ENCODE data around the gene EIF4G2. TPM values are rescaled to one million over a fixed set of nuclear protein-coding genes. Genes with fewer than 3 reads are reported as not detected.

Gene EIF4G2
- polyA plus RNA-seq, 1 donor from 2014 or later: 1,004 TPM

- no peak overlapping the region for H3K9ac ChIP-seq (ENCODE audit: low read length)
- no peaks in the 10 kb centered on the region for H3K9me2 ChIP-seq (ENCODE audit: insufficient read depth, low read length)
- no peaks in the 10 kb centered on the region for H3K27me3 ChIP-seq (ENCODE audit: insufficient read depth, low read depth, low read length)
- TF ChIP-seq RAD21 (conservative IDR thresholded peaks at IDR 0.05) (no peak), REST (IDR thresholded peaks at IDR 0.05; ENCODE audit: borderline replicate concordance) (no peak), MXI1 (conservative IDR thresholded peaks at IDR 0.05; ENCODE audit: poor library complexity, severe bottlenecking) (no peak), TAF1 (IDR thresholded peaks at IDR 0.05; ENCODE audit: low read depth) (no peak), POLR2AphosphoS5 (IDR thresholded peaks at IDR 0.05) (no peak), SMC3 (conservative IDR thresholded peaks at IDR 0.05; ENCODE audit: poor library complexity) (no peak), EP300 (conservative IDR thresholded peaks at IDR 0.05; ENCODE audit: poor library complexity, severe bottlenecking) (no peak), EZH2 (IDR thresholded peaks at IDR 0.05; ENCODE audit: borderline replicate concordance, insufficient read depth, low read length, poor library complexity, severe bottlenecking) (no peak)
- TF ChIP-seq, protein P1, sequence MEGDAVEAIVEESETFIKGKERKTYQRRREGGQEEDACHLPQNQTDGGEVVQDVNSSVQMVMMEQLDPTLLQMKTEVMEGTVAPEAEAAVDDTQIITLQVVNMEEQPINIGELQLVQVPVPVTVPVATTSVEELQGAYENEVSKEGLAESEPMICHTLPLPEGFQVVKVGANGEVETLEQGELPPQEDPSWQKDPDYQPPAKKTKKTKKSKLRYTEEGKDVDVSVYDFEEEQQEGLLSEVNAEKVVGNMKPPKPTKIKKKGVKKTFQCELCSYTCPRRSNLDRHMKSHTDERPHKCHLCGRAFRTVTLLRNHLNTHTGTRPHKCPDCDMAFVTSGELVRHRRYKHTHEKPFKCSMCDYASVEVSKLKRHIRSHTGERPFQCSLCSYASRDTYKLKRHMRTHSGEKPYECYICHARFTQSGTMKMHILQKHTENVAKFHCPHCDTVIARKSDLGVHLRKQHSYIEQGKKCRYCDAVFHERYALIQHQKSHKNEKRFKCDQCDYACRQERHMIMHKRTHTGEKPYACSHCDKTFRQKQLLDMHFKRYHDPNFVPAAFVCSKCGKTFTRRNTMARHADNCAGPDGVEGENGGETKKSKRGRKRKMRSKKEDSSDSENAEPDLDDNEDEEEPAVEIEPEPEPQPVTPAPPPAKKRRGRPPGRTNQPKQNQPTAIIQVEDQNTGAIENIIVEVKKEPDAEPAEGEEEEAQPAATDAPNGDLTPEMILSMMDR (IDR thresholded peaks at IDR 0.05; ENCODE audit: poor library complexity, severe bottlenecking): no peak
- H3K79me2 ChIP-seq (replicated peaks; ENCODE audit: insufficient read depth, low read length): peaks cover 18% of the 10 kb centered on the region
- no peaks in the 10 kb centered on the region for H3K36me3 ChIP-seq (ENCODE audit: insufficient read depth, low read length)
- no peak overlapping the region for H3K4me3 ChIP-seq (ENCODE audit: low read length)
- H3F3A ChIP-seq (ENCODE audit: insufficient read depth, low read length, poor library complexity, severe bottlenecking): no peaks in the 10 kb centered on the region
- H2AFZ ChIP-seq (ENCODE audit: low read depth, low read length): no peak overlapping the region
- no peak overlapping the region for H3K4me2 ChIP-seq (ENCODE audit: low read length)
- no peaks in the 10 kb centered on the region for H4K20me1 ChIP-seq (ENCODE audit: insufficient read depth)
- H3K9me3 ChIP-seq (ENCODE audit: low read length): no peaks in the 10 kb centered on the region
- H3K27ac ChIP-seq (ENCODE audit: low read length): no peak overlapping the region
These were observed 59.2 kb downstream of the EIF4G2 start for GRCh38 chr11:10749476-10749875.

DNA sequence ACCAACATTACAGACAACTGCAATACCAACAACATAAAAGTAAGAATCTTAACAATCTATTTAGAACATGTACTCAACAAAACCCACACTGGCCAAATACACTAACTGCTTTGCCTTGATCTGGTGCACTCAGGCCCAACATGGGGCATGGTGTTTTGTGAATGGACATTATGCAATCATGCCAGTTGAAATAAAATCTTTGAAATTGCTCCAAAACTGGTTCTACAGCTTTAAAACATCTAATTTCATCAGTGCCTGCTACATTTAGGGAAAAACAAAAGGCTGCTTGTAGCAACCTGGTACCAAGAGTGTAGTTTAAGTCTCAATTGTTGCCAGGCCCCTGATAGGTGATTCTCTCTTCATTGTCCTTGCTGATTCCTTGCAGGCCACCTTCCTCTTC is 61.0 kb downstream of the EIF4G2 start:
- Histone ChIP-seq H3K79me2 (replicated peaks; ENCODE audit: insufficient read depth, low read length) (peaks cover 10% of the 10 kb centered on the region), H3F3A (ENCODE audit: insufficient read depth, low read length, poor library complexity, severe bottlenecking) (no peaks in the 10 kb centered on the region), H2AFZ (ENCODE audit: low read depth, low read length) (no peak overlapping the region), H3K36me3 (ENCODE audit: insufficient read depth, low read length) (no peaks in the 10 kb centered on the region), H3K4me2 (ENCODE audit: low read length) (no peak overlapping the region), H3K4me3 (ENCODE audit: low read length) (no peak overlapping the region), H3K27me3 (ENCODE audit: insufficient read depth, low read depth, low read length) (no peaks in the 10 kb centered on the region), H3K9me3 (ENCODE audit: low read length) (no peaks in the 10 kb centered on the region), H4K20me1 (ENCODE audit: insufficient read depth) (no peaks in the 10 kb centered on the region), H3K9ac (ENCODE audit: low read length) (no peak overlapping the region), H3K9me2 (ENCODE audit: insufficient read depth, low read length) (no peaks in the 10 kb centered on the region), H3K27ac (ENCODE audit: low read length) (no peak overlapping the region)
- TF ChIP-seq EZH2 (IDR thresholded peaks at IDR 0.05; ENCODE audit: borderline replicate concordance, insufficient read depth, low read length, poor library complexity, severe bottlenecking) (no peak), POLR2AphosphoS5 (IDR thresholded peaks at IDR 0.05) (no peak), SMC3 (conservative IDR thresholded peaks at IDR 0.05; ENCODE audit: poor library complexity) (no peak), RAD21 (conservative IDR thresholded peaks at IDR 0.05) (no peak)
- TF ChIP-seq, protein P1 (IDR thresholded peaks at IDR 0.05; ENCODE audit: poor library complexity, severe bottlenecking): no peak

Small RNAs within 50 kb of the gene (small RNA-seq; reads per million reads assigned to genes)
- 0 reads per million in 3 experiments for gene SNORD97

Other genes with a start within 250 kb of the EIF4G2 start
- not detected in 2 replicates for gene LYVE1, start 240.3 kb downstream of the EIF4G2 start, polyA plus RNA-seq
- 0.10 and 0.14 TPM in 2 replicates for gene IRAG1, start 115.2 kb downstream of the EIF4G2 start, polyA plus RNA-seq
- 24.1 and 24.6 TPM in 2 replicates for gene CTR9, start 57.7 kb downstream of the EIF4G2 start, polyA plus RNA-seq
- 159 and 178 TPM in 2 replicates for gene ZBED5, start 49.1 kb upstream of the EIF4G2 start, polyA plus RNA-seq